ENCODE results near the gene TDRD7.
A peak's percentile ranks its signal among the peaks of the same experiment; 100 is the strongest.

TDRD7 gene

GRCh38 chr9:97386733-97387503, 25.0 kb upstream of the TDRD7 start:
- DNase-seq (ENCODE audit: low read depth, low spot score) = peak; percentile 84

- DNase-seq (ENCODE audit: low read depth, low spot score) = no peak
Measured at GRCh38 chr9:97387504-97387886, 24.4 kb upstream of the TDRD7 start.

GRCh38 chr9:97387936-97388684, 23.8 kb upstream of the TDRD7 start:
- peak; percentile 68 for DNase-seq (ENCODE audit: low read depth, low spot score)

DNA sequence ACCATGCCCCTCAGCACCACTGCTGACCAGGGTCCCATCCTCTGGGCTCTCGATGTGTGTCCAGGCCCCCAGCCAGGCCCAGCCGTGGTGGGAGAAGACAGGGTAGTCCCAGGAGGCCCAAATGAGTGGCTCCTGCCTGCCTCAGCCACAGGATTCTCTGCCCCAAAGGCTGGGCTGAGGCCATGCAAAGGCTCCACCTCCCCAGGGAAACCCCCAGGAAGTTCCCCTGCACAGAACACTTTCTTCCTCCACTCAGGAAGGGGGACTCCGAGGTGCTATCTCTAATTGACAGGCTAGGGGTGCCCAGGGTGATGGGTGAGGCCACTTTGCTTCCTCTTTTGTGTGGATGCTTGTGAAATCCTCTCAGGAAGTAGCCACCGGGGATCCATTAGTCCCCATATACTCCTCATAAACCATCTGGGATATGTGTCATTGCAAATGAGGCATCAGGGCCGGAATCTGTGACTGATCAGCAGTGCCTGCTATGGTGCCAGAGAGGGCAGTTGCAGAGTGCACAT, 23.1 kb upstream of the TDRD7 start:
- no peak for DNase-seq (ENCODE audit: low read depth, low spot score)

DNA sequence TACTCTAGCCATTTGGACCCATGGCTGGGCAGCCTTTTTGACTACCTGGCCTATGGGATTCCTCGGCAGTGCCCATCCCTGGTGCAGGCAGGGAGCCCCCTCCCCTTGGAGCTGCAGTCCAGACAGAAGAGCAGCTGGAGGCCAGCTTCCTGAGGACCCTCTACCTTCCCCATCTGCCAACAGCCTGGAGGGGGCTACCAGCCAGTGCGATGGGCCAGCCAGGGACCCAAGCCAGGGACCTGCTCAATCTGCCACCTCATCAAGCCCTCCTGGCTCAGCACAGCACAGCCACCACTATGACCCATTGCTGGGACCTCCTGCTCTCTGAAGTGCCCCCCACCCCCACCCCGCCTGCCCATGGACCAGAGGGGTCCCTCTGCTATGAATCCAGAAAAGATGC, 22.6 kb upstream of the TDRD7 start:
- no peak for DNase-seq (ENCODE audit: low read depth, low spot score)

DNA sequence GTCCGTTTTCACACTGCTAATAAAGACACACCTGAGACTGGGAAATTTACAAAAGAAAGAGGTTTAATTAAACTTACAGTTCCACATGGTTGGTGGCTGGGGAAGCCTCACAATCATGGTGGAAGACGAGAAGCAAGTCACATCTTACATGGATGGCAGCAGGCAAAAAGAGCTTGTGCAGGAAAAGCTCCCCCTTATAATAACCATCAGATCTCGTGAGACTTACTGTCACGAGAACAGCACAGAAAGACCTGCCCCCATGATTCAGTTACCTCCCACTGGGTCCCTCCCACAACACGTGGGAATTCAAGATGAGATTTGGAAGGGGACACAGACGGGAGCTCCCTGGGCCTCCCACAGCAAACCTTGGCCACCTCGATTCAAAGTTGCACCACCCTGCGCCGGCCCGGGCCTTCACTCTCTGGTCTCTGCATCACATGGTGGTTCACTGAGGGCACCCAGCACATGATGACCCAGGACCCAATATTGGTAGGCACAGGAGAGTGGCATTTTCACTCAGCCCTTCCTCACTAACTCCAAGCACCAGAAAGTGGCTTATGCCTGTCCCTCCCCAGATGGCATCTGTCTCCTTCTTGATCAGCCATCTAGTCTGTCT, 21.0 kb upstream of the TDRD7 start:
- DNase-seq (ENCODE audit: low read depth, low spot score) = no peak

DNA sequence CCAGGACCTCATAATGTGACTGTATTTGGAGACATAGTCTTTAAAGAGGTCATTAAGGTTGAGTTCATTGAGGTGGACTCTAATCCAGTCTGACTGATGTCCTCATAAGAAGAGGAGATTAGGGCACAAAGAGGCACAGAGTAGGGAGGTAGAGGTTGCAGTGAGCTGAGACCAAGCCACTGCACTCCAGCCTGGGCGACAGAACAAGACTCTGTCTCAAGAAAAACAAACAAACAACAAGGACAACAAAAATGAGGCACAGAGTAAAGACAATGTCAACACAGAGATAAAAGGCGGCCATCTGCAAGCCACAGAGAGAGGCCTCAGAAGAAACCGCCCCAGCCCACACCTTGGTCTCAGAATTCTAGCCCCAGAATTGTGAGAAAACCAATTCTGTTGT, 17.0 kb upstream of the TDRD7 start:
- no peak for DNase-seq (ENCODE audit: low read depth, low spot score)

DNA sequence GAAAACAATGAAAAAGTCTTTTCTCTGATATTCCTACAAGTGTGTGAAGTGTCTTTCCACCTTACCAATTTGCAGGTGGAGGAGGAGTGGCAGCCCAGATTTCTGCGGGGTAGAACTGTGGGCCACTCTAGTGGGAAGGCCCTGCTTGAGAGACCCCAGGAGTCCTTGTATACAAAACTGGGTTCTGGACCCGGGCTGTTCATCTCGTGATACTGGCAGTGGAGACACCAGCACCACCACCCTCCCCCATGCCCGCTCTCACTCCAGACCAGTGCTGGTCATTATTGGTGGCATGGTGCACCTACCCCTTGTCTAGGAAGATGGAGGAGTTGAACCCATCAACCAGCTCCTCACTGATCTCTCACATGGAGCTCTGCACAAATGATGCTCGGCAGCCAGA, 16.2 kb upstream of the TDRD7 start:
- DNase-seq (ENCODE audit: low read depth, low spot score) = no peak

GRCh38 chr9:97396256-97396655, 15.6 kb upstream of the TDRD7 start:
- DNase-seq (ENCODE audit: low read depth, low spot score) = no peak

DNA sequence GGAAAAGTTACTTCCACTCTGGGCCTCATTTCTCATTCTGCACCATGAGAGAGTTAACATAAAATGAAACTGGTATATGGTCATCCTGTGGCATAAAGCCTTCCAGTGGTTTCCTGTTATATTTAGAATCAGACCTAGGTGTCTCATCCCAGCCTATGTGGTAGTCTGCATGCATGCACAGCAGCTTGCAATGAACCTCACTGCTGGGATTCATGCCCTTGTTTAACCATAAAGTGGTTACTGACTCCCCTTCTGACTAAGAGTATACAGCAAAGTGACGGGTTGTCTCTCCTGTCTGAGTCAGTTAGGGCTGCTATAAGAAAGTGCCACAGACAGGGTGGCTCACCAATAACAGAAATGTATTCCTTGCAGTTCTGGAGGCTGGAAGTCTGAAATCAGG, 14.7 kb upstream of the TDRD7 start:
- no peak for DNase-seq (ENCODE audit: low read depth, low spot score)

DNA sequence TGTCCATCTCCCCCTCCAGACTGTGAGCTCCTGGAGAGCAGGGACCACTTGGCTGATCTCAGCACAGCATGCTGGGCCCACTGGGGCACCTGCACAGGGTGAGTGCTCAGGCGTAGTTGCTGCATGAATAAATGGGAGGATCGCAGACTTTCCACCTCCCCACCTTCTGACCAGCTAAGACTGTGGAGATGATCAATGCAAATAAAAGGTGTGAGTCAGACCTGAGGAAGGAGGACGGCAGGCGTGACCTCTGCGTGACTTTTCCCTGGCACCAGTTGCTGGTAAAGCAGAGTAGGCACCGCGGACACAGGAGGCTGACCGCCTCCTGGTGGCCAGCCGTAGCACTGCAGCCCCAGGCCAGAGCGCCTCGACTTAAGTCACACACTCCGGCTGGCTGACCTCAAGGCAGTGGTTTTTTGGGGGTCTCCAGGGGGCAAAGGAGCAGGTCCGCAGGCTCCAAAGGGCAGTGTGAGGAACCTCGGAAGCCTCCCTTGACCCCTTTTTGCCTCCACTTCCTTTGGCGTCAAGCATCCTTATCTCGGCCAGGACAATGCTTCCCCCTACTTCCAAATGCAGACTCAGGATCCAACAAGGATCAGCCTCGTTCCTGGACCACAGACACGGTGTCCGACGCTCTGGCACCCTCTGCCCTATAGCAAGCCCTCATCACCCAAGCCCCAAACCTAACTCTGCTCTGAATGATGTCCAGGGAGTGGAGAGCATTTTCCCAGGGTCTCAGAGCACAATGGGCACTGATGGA, 12.7 kb upstream of the TDRD7 start:
- peak; percentile 84 for DNase-seq (ENCODE audit: low read depth, low spot score)

- DNase-seq (ENCODE audit: low read depth, low spot score) = no peak
Measured at GRCh38 chr9:97403746-97404316, 8.1 kb upstream of the TDRD7 start.

DNA sequence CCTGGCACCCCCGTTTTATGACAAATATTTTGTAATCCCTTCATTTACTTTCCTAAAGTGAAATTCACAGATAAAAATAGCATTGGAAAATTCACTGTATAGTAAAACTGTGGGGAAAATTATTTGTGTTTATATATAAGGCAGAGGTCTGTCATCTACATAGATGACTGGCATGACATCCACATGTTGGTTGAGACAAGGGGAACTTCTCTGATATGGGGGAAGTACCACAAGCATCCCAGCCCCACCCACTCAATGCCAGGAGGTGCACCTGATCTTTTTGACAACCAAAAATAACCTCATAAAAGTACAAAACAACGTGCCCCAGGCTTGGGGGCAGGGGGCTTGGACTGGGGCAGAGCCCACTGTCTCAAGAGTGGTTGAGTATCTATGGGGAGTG, 6.3 kb upstream of the TDRD7 start:
- no peak for DNase-seq (ENCODE audit: low read depth, low spot score)

DNA sequence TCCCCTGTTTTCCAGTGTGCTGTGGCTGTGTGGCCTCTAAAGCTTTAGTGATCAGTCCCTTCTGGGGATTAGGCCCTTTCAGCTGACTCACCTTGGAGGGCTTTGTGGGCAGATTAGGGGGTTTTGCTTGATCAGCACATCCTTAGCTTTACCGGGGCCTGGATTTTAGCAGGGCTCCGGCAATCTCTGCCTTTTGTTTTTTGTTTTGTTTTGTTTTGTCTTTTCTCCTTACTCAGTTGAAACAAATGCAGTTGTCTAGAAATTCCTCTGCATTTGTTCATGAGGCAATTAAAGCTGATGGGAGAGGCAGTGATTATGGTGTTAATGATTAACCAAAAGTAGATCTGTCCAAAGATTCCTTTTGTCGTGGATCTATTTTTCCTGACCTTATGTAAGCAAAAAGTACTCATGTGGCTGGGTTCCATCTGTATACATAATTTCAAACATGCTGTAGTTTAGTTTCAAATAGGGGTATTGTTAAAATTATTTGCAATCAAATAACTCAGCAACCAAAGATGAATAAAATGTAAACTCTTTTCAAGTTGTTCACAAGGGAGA, 5.2 kb upstream of the TDRD7 start:
- DNase-seq (ENCODE audit: low read depth, low spot score) = no peak

DNA sequence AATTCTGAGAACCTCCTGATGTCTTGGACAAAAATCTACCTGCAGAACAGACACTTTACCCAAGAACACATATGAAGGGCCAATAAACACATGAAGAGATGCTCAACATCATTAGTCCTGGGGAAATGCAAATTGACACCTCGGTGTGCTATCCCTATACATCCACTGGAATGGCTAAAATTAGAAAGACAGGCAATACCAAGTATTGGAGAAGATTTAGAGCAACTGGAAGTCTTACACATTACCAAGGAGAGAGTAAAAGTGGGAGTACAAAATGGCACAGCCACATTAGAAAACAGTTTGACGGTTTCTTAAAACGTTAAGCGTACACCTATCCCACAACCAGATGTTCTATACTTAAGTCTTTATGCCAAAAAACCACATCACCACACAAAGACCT, 3.3 kb upstream of the TDRD7 start:
- DNase-seq (ENCODE audit: low read depth, low spot score) = no peak

DNA sequence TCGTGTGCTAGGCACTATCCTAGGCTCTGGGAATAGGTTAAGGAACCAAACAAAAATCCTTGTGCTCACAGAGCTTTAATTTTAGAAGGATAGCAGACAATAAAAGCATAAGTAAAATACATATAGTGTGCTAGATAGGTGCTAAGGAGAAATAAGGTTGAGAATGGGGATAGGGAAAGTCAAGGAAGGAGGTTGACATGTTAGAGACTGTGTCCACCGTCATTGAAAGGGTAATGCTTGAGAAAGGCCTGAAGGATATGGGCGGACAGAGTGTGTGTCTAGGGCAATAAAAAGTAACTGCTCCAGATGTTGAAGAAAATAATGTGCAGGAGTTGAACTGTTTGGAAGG, 482 bp upstream of the TDRD7 start:
- DNase-seq (ENCODE audit: low read depth, low spot score) = no peak

DNA sequence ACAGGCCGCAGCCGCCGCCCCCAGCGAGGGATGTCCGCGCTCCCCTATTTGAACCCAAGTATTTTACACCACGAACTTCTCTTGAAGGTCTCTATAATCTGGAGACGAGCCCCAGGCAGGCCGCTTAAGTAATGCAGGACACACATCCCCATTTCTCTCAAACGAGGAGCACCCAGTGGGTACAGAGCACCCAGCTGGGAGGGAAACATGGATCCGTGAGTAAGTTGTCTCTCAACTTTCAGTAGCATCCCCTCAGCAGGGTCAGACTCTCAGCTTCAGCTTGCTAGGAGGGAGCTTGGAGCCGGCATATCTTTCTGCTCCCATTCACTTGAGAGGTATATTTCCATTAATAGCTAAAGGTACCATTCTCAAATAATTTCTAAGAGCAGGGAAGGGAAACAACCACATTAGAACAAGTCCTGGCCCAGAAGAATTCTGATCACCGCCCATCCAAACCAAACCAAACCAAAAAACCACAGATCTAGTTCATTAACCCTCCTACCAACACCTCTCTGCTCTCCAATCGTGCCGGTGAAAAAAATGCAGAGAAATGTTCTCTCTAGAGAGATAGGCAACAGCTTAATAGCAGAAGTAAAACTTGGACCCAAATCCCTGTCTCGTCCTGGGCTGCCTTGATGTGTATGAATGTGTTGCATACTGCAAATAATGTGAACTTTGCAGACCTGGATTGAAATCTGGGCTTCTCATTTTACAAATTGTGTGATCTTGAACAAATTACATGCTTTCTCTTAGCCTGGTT, 910 bp downstream of the TDRD7 start:
- no peak for DNase-seq (ENCODE audit: low read depth, low spot score)

- DNase-seq (ENCODE audit: low read depth, low spot score) = no peak
Measured at GRCh38 chr9:97413462-97413861, 1.6 kb downstream of the TDRD7 start.

DNA sequence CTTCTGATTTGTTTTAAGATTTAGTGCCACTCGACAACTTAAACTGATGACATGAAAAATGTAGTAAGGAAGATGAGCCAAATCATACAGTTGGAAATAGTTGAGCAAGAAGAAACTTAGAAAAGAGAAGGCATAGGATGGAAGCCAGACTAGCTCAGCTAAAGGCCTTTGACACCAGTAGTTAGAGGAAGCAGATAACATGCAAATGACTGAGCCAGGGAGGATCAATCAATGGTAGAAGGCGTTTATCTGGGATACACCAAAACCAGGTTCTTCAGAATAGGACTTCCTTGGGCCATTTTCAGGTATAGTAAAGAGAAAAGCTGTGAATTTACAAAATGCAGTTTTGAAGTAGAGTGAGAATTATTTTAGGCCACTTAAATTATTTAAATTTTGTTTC, 3.2 kb downstream of the TDRD7 start:
- DNase-seq (ENCODE audit: low read depth, low spot score) = no peak

DNA sequence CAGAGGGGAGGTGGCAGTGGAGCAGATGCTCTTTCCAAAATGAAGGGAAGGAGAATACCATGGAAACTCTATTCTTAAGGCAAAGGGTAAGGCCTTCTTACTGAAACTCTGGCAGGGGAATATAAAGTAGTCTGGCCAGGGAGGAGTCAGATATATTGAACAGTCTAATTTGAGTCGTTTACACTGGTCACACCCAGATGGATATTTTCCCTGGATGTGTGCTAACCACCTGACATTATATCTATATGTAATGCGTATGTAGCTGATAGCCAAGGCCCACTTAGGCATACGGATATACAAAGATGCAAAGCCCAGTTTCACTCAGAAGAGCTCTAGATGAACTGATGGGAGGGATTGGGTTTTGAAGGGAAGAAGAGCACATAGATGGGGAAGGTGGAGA, 7.0 kb downstream of the TDRD7 start:
- no peak for DNase-seq (ENCODE audit: low read depth, low spot score)

Data from ELF-1 (cell line).